Measurements from ENCODE around the gene DCDC2. TPM values are rescaled to one million over a fixed set of nuclear protein-coding genes. Genes with fewer than 3 reads are reported as not detected.
"Not testable (repeated sequence)": the region's sequence is repeated elsewhere in the genome, so short reads cannot be mapped to it uniquely, and the experiment has no call there.

DCDC2 gene
- total RNA-seq, 1 experiment from 2014 or later: 191 TPM

- Mint-ChIP-seq H3K27me3 (ENCODE audit: insufficient read depth, unreplicated experiment) (no peaks in the 10 kb centered on the region), H3K9me3 (ENCODE audit: unreplicated experiment) (peaks cover 12% of the 10 kb centered on the region), H3K36me3 (ENCODE audit: insufficient read depth, unreplicated experiment) (peaks cover 92% of the 10 kb centered on the region), H3K4me1 (ENCODE audit: low read depth, unreplicated experiment) (peaks cover 8% of the 10 kb centered on the region), H3K4me3 (ENCODE audit: unreplicated experiment) (no peak overlapping the region), H3K27ac (ENCODE audit: unreplicated experiment) (no peak overlapping the region)
- no peak for TF ChIP-seq CTCF (IDR thresholded peaks at IDR 0.05; ENCODE audit: insufficient read depth in 1 of 2, low read depth in 1 of 2, low read length in 1 of 2, severe bottlenecking in 1 of 2, unreplicated experiment in 1 of 2)
- POLR2A ChIA-PET: no interaction called here
- DNase-seq: no peak
- no peaks in the 10 kb centered on the region for H3K4me1 ChIP-seq
- peaks cover 7% of the 10 kb centered on the region; the same call in 1 of the 2 replicates for H3K9me3 ChIP-seq
- H3K27me3 ChIP-seq (replicated peaks; ENCODE audit: control insufficient read depth, insufficient read depth, low read length): no peaks in the 10 kb centered on the region
- no peak overlapping the region for H3K4me3 ChIP-seq (ENCODE audit: low read depth, low read length)
- BruUV-seq (replicated peaks): no TSS peak
- CTCF ChIA-PET: no interaction called here
- intact Hi-C loops (cut with micrococcal nuclease; ENCODE audit: unreplicated experiment): no loop called here
- peaks cover 3% of the 10 kb centered on the region for H3K36me3 ChIP-seq (ENCODE audit: control insufficient read depth, insufficient read depth, low read length)
Observed at GRCh38 chr6:24242924-24243323, 114.9 kb downstream of the DCDC2 start.

DNA sequence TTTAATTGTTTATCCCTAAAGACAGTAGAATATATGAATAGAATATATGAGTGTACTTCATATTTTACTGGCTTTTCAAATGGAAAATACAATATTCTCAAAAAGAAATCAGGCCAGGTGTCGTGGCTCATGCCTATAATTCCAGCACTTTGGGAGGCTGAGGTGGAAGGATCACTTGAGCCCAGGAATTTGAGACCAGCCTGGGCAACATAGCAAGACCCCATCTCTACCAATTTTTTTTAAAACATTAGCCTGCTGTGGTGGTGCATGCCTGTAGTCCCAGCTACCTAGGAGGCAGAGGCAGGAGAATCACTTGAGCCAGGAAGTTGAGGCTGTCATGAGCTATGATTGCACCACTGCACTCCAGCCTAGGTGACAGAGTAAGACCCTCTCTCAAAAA is 116.1 kb downstream of the DCDC2 start:
- DNase-seq; POLR2A ChIA-PET; CTCF ChIA-PET; H3K27me3 Mint-ChIP-seq (ENCODE audit: insufficient read depth, unreplicated experiment); H3K36me3 ChIP-seq (ENCODE audit: control insufficient read depth, insufficient read depth, low read length); H3K27me3 ChIP-seq (replicated peaks; ENCODE audit: control insufficient read depth, insufficient read depth, low read length); H3K4me3 Mint-ChIP-seq (ENCODE audit: unreplicated experiment); BruUV-seq (replicated peaks); H3K4me3 ChIP-seq (ENCODE audit: low read depth, low read length); intact Hi-C loops (cut with micrococcal nuclease; ENCODE audit: unreplicated experiment); H3K27ac Mint-ChIP-seq (ENCODE audit: unreplicated experiment); H3K4me1 ChIP-seq: not testable (repeated sequence)
- H3K4me1 Mint-ChIP-seq (ENCODE audit: low read depth, unreplicated experiment): peaks cover 14% of the 10 kb centered on the region
- peaks cover 19% of the 10 kb centered on the region for H3K9me3 Mint-ChIP-seq (ENCODE audit: unreplicated experiment)
- peaks cover 13% of the 10 kb centered on the region for H3K9me3 ChIP-seq
- peaks cover 92% of the 10 kb centered on the region for H3K36me3 Mint-ChIP-seq (ENCODE audit: insufficient read depth, unreplicated experiment)

DNA sequence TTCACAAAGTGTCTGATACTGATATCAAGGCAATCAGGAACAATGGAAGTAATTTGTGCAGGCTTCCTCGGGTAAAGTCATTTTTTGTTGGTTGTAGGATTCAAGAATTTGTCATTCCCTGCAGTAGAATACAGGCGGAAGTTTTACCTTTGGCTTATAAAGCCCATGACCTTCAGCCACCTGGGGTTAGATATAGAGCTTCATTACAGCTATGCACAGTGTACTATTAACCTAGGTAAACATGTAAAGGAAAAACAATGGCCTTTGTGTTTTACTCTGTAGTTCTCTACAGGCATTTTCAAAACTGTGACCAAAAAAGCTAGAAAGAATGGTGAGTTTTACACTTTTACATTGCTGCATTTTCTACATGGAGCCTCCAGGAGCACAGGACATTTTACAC is 116.9 kb downstream of the DCDC2 start:
- Histone ChIP-seq H3K36me3 (ENCODE audit: control insufficient read depth, insufficient read depth, low read length) (peaks cover 3% of the 10 kb centered on the region), H3K4me1 (no peaks in the 10 kb centered on the region), H3K4me3 (ENCODE audit: low read depth, low read length) (no peak overlapping the region), H3K27me3 (replicated peaks; ENCODE audit: control insufficient read depth, insufficient read depth, low read length) (no peaks in the 10 kb centered on the region), H3K9me3 (peaks cover 13% of the 10 kb centered on the region)
- TF ChIP-seq CTCF (IDR thresholded peaks at IDR 0.05; ENCODE audit: insufficient read depth in 1 of 2, low read depth in 1 of 2, low read length in 1 of 2, severe bottlenecking in 1 of 2, unreplicated experiment in 1 of 2): no peak
- POLR2A ChIA-PET: no interaction called here
- intact Hi-C loops (cut with micrococcal nuclease; ENCODE audit: unreplicated experiment): no loop called here
- no peak overlapping the region for H3K27ac Mint-ChIP-seq (ENCODE audit: unreplicated experiment)
- H3K27me3 Mint-ChIP-seq (ENCODE audit: insufficient read depth, unreplicated experiment): no peaks in the 10 kb centered on the region
- H3K4me3 Mint-ChIP-seq (ENCODE audit: unreplicated experiment): no peak overlapping the region
- DNase-seq: no peak
- CTCF ChIA-PET: no interaction called here
- BruUV-seq (replicated peaks): no TSS peak
- H3K36me3 Mint-ChIP-seq (ENCODE audit: insufficient read depth, unreplicated experiment): peaks cover 95% of the 10 kb centered on the region
- peaks cover 19% of the 10 kb centered on the region for H3K9me3 Mint-ChIP-seq (ENCODE audit: unreplicated experiment)
- peaks cover 14% of the 10 kb centered on the region for H3K4me1 Mint-ChIP-seq (ENCODE audit: low read depth, unreplicated experiment)

GRCh38 chr6:24240380-24240928 is 117.4 kb downstream of the DCDC2 start:
- no peak overlapping the region for H3K27ac Mint-ChIP-seq (ENCODE audit: unreplicated experiment)
- intact Hi-C loops (cut with micrococcal nuclease; ENCODE audit: unreplicated experiment): no loop called here
- peaks cover 9% of the 10 kb centered on the region for H3K4me1 Mint-ChIP-seq (ENCODE audit: low read depth, unreplicated experiment)
- Histone ChIP-seq H3K9me3 (peaks cover 13% of the 10 kb centered on the region), H3K27me3 (replicated peaks; ENCODE audit: control insufficient read depth, insufficient read depth, low read length) (no peaks in the 10 kb centered on the region), H3K4me1 (no peaks in the 10 kb centered on the region), H3K4me3 (ENCODE audit: low read depth, low read length) (no peak overlapping the region), H3K36me3 (ENCODE audit: control insufficient read depth, insufficient read depth, low read length) (peaks cover 3% of the 10 kb centered on the region)
- peaks cover 19% of the 10 kb centered on the region for H3K9me3 Mint-ChIP-seq (ENCODE audit: unreplicated experiment)
- BruUV-seq (replicated peaks): no TSS peak
- H3K36me3 Mint-ChIP-seq (ENCODE audit: insufficient read depth, unreplicated experiment): peaks cover 95% of the 10 kb centered on the region
- TF ChIP-seq CTCF (IDR thresholded peaks at IDR 0.05; ENCODE audit: insufficient read depth in 1 of 2, low read depth in 1 of 2, low read length in 1 of 2, severe bottlenecking in 1 of 2, unreplicated experiment in 1 of 2): no peak
- no peaks in the 10 kb centered on the region for H3K27me3 Mint-ChIP-seq (ENCODE audit: insufficient read depth, unreplicated experiment)
- ChIA-PET POLR2A (no interaction called here), CTCF (interaction anchor here (0.6 kb wide), 1 partner anchor 17 kb away, joined by 3 read pairs; no protein-coding TSS in a partner anchor)
- no peak overlapping the region for H3K4me3 Mint-ChIP-seq (ENCODE audit: unreplicated experiment)
- DNase-seq: no peak

Measured in Caco-2 (cell line).